HG03103 (cell line): ENCODE measurements around the gene ADGRG4.

Experiments used
- ATAC-seq: cut with Tn5 transposase; IDR thresholded peaks from one replicate; pipeline ENCODE4 v1.9.1; 2021; ENCODE audit warnings: low read depth; ENCODE audit not compliant: unreplicated experiment

Gene ADGRG4

DNA sequence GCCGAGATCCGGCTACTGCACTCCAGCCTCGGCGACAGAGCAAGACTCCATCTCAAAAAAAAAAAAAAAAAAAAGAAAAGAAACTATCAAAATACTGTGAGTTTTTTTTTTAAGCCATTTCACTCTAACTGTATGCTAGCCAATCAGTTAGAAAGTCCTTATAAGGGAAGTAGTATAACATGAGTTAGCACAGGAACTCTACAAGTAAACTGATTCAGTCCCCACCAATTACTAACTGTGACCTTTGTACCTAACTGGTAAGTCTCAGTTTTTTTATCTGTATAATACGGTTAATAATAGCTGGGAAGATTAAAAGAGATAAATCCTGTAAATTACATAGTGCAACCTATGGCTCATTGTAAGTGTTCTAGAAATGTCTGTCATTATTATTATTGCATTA is 151.9 kb downstream of the ADGRG4 start:
- no peak for ATAC-seq

DNA sequence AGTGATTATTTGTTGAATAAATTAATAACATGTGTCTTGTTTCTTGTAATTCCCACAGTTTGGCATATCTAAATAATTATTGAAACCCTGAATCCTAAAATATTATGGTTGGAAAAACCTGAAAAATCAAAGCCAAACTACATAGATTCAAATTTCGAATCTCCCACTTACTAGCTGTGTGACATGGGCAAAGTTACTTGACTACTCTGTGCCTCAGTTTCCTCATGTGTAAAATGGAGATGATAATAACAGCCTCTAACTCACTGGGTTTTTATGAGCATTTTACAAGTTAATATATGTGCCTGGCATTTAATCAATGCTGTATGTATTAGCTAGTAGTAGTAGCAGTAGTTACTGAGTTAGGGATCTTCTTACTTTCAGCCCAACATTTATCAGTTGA is 152.4 kb downstream of the ADGRG4 start:
- ATAC-seq = no peak

DNA sequence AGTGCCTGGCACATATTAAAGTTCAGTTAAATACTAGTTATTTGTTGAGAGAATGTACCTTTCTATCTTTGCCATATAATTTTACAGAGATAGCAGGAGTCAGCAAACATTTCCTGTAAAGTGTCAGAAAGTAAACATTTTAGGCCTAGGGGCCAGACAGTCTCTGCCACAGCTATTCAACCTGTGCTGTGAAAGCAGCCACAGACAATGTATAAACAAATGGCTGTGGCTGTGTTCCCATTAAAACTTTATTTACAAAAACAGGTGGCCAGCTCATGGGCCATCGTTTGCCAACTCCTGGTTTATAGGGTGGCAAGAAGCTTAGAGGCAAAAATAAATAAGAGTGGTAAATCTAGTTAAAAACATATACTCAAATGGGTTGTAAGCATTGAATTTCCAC is 153.0 kb downstream of the ADGRG4 start:
- ATAC-seq = no peak

DNA sequence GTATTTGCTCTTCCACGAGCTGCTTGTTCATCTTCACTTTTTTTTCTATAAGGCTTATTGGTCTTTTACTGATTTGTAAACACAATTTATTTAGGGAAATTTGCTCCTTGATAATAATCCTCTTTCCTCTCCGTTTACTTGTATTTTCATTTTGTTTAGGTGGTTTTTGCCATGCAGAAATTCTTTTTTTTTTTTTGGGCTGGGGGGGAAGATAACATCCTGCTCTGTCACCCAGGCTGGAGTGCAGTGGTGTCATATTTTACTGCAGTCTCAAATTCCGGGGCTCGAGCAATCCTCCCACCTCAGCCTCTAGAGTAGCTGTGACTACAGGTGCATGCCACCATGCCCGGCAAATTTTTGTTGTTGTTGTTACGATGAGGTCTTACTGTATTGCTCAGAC is 155.4 kb downstream of the ADGRG4 start:
- no peak for ATAC-seq

DNA sequence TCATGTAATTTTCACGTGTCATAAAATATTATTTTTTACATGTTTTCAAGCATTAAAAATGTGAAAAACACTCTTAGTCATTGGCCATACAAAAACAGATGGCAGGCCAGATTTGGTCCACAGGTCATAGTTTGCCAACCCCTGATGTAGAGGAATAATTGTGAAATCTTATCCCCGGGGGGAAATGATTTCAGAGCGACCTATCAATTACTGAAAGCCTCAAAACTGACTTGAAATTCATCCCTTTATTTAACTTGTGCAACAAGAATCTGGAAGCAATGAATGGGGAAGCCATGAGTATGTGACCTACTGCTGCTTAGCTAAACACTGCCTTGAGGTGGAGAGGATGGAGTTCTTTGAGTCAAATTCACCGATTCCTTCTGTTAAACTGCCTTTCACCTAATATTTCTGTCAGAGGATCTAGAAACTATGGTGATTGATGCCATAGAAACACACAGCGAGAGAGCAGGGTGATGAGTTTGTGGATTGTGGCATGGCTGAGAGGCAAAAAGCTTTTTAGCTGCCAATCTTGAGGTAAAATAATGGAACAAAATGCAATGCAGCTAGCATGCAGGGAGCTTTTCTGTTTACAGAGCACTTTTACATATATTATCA is 156.6 kb downstream of the ADGRG4 start:
- no peak for ATAC-seq

DNA sequence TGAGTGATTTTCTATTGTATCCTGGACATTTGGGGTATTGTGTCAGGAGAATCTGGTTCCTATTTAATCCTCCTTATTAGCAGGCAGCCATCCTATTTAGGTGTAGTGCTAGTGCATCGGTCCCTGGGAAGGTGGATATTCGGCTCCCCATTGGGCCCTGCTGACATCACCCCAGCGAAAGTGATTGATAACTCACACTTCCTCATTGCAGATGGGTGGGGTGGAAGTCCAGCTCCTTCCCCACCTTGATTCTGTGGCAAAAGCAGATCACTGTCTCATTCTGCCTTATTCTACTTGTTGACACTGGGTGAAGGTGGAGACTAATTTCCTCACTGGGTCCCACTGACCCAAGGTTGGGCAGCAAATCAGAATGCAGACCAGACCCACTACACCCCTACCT is 163.8 kb downstream of the ADGRG4 start:
- no peak for ATAC-seq
